KMS-11 (cell line): ENCODE data around the gene CPNE5.

Experiments used
- H2AFZ ChIP-seq: fragments of 200-600 bp; sonication (generic); 2 replicates; pipeline ENCODE4 v1.6.1; 2016; ENCODE audit warnings: antibody characterized with exemption, mixed run types, low read depth
- H3K27ac ChIP-seq: fragments of 200-600 bp; sonication (generic); 2 replicates; pipeline ENCODE4 v1.6.1; 2016; ENCODE audit warnings: mild to moderate bottlenecking, mixed run types
- H3K27me3 ChIP-seq: fragments of 200-600 bp; sonication (generic); 2 replicates; pipeline ENCODE4 v1.6.1; 2017; ENCODE audit warnings: mild to moderate bottlenecking, low read depth, mixed run types, moderate library complexity; ENCODE audit not compliant: insufficient read depth
- H3K36me3 ChIP-seq: fragments of 200-600 bp; sonication (generic); 2 replicates; pipeline ENCODE4 v1.6.1; 2017; ENCODE audit warnings: mild to moderate bottlenecking, mixed run types; ENCODE audit not compliant: insufficient read depth
- H3K4me1 ChIP-seq: fragments of 200-600 bp; sonication (generic); 2 replicates; pipeline ENCODE4 v1.6.1; 2016; ENCODE audit warnings: mild to moderate bottlenecking, low read depth, mixed run types; ENCODE audit not compliant: poor library complexity, severe bottlenecking
- H3K4me2 ChIP-seq: fragments of 200-600 bp; sonication (generic); 2 replicates; pipeline ENCODE4 v1.7.0; 2016; ENCODE audit warnings: mild to moderate bottlenecking, mixed run types
- H3K4me3 ChIP-seq: fragments of 200-600 bp; sonication (generic); IDR thresholded peaks from 2 replicates; pipeline ENCODE4 v1.6.1; 2017; ENCODE audit warnings: low read depth, low read length, mixed read lengths; ENCODE audit not compliant: insufficient read depth
- H3K79me2 ChIP-seq: fragments of 200-600 bp; sonication (generic); 2 replicates; pipeline ENCODE4 v1.6.1; 2016; ENCODE audit warnings: low read depth, mixed run types; ENCODE audit not compliant: insufficient read depth
- H3K9ac ChIP-seq: fragments of 200-600 bp; sonication (generic); 2 replicates; pipeline ENCODE4 v1.6.1; 2016; ENCODE audit warnings: mild to moderate bottlenecking, mixed run types
- H4K20me1 ChIP-seq: fragments of 200-600 bp; sonication (generic); 2 replicates; pipeline ENCODE4 v1.6.1; 2016; ENCODE audit warnings: mild to moderate bottlenecking, mixed run types; ENCODE audit not compliant: insufficient read depth
- TF ChIP-seq, protein P1 (sequence below): fragments of 200-600 bp; sonication (generic); conservative IDR thresholded peaks from 2 replicates; pipeline ENCODE4 v1.6.1; 2017; ENCODE audit warnings: low read depth, mild to moderate bottlenecking, antibody characterized with exemption, low read length, moderate library complexity, mixed read lengths

The CPNE5 gene

DNA sequence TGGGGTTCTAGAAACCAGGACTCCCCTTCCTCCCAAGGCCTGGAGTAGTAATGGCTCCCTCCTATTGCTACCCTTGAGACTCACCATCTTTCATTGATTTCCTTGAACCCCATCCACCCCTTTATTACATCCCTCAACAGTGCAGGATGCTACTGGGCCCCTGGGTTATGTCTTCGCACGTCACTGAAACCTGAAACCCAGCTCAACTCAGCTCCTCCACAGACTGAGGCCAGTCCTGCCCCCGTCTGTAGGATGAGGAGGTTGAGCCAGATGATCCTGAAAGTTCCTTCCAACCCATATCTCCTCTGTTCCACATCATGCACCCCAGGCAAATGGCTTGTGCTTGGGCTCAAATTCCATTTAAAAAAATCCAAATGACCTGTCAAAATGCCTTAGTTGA is 21.4 kb downstream of the CPNE5 start:
- no peaks in the 10 kb centered on the region for H3K36me3 ChIP-seq
- H3K79me2 ChIP-seq: no peaks in the 10 kb centered on the region
- H3K4me2 ChIP-seq: no peak overlapping the region
- H3K4me1 ChIP-seq: peaks cover 8% of the 10 kb centered on the region
- H3K27me3 ChIP-seq: no peaks in the 10 kb centered on the region
- no peak overlapping the region for H2AFZ ChIP-seq
- H3K9ac ChIP-seq: no peak overlapping the region
- H4K20me1 ChIP-seq: no peaks in the 10 kb centered on the region
- H3K27ac ChIP-seq: no peak overlapping the region
- TF ChIP-seq, protein P1, sequence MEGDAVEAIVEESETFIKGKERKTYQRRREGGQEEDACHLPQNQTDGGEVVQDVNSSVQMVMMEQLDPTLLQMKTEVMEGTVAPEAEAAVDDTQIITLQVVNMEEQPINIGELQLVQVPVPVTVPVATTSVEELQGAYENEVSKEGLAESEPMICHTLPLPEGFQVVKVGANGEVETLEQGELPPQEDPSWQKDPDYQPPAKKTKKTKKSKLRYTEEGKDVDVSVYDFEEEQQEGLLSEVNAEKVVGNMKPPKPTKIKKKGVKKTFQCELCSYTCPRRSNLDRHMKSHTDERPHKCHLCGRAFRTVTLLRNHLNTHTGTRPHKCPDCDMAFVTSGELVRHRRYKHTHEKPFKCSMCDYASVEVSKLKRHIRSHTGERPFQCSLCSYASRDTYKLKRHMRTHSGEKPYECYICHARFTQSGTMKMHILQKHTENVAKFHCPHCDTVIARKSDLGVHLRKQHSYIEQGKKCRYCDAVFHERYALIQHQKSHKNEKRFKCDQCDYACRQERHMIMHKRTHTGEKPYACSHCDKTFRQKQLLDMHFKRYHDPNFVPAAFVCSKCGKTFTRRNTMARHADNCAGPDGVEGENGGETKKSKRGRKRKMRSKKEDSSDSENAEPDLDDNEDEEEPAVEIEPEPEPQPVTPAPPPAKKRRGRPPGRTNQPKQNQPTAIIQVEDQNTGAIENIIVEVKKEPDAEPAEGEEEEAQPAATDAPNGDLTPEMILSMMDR: no peak
- H3K4me3 ChIP-seq: no peak overlapping the region

DNA sequence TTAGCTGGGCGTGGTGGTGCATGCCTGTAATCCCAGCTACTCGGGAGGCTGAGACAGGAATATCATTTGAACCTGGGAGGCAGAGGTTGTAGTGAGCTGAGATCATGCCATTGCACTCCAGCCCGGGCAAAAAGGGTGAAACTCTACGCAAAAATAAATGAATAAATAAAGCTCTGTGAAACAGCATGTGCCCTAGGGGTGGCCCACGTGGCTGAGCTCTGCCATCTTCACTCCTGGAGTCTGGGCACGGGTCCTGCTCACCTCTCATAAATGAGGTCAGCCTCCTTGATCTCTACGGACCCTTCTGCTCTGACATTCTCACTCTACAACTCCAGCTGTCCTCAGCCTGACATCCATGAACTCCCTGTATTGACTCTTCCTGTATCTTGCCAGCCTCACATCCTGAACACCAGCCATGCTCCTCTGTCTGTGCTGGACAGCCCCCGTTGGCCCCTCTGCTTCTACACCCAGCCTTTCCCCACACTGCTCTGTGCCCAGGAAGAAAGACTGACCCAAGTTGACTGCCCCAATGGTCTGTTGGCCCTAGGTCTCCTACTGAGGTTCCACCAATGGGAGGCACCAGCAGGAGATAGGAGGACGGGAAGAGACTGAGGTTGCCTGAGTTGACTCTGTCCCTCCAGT is 21.9 kb downstream of the CPNE5 start:
- Histone ChIP-seq H3K4me3 (no peak overlapping the region), H3K36me3 (no peaks in the 10 kb centered on the region), H3K4me2 (no peak overlapping the region), H2AFZ (no peak overlapping the region), H3K27ac (no peak overlapping the region), H4K20me1 (no peaks in the 10 kb centered on the region), H3K4me1 (peaks cover 8% of the 10 kb centered on the region), H3K9ac (no peak overlapping the region), H3K79me2 (no peaks in the 10 kb centered on the region), H3K27me3 (no peaks in the 10 kb centered on the region)
- TF ChIP-seq, protein P1: no peak

DNA sequence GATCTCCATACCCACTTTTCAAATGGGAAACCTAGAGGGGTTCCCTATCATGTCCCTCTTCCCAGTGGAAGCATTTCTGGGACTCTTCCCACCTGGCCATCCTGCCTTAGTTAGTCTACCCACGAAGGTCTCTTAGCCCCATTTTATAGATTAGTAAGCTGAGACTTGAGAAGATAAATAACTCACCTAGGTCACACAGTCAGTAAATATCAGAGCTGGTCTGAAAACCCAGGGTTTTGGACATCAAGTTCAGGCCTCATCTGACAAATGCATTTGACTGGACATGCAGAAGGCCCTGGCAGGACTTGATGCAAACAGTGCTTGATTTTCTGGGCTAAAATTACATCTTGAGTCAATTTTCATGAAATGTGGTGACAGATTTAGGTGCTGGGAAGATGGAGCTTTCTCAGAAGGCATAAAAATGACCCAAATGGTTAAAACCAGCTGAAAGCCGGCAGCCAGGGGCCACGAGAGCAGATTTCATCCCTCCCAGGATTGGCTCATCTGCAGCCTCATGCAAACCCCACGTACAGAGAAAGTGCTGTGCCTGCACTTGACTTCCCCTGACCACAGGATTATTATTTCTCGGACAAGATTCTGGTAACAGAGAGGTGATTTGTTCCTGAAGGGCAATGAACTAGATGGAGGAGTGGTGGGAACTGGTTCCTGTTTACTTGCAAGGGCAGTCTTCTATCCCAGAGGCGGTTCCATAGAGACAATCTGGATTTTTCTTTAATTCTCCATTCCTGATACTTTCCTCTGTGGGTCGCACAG is 23.1 kb downstream of the CPNE5 start:
- no peaks in the 10 kb centered on the region for H3K36me3 ChIP-seq
- H3K4me1 ChIP-seq: peaks cover 8% of the 10 kb centered on the region
- TF ChIP-seq, protein P1: no peak
- no peak overlapping the region; the same call in 1 of the 2 replicates for H3K4me2 ChIP-seq
- H3K27me3 ChIP-seq: no peaks in the 10 kb centered on the region
- no peak overlapping the region for H3K9ac ChIP-seq
- no peak overlapping the region for H3K27ac ChIP-seq
- H2AFZ ChIP-seq: no peak overlapping the region
- no peak overlapping the region for H3K4me3 ChIP-seq
- H4K20me1 ChIP-seq: no peaks in the 10 kb centered on the region
- H3K79me2 ChIP-seq: no peaks in the 10 kb centered on the region

DNA sequence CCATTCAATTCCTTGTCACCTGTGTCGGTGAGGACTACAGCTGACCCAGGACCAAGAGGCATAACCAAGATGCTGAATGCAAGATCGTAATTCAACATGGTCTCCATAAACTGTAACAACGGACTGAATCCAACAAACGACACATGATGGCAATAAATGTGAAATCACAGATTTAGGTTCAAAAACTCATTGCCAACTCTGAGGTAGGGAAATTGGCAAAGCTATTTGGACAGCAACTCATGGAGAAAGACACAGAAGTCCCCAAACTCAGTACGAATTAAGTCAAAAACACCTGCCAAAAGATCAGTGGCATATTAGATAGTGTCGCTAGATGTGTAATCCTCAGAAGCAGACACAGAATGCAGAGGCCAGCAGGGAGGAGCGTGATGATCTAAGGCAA is 25.0 kb downstream of the CPNE5 start:
- H3K27ac ChIP-seq: no peak overlapping the region
- H3K27me3 ChIP-seq: no peaks in the 10 kb centered on the region
- no peak overlapping the region for H3K4me3 ChIP-seq
- TF ChIP-seq, protein P1: no peak
- H3K9ac ChIP-seq: no peak overlapping the region
- no peaks in the 10 kb centered on the region for H3K79me2 ChIP-seq
- H3K36me3 ChIP-seq: no peaks in the 10 kb centered on the region
- peaks cover 8% of the 10 kb centered on the region for H3K4me1 ChIP-seq
- no peak overlapping the region for H2AFZ ChIP-seq
- no peaks in the 10 kb centered on the region for H4K20me1 ChIP-seq
- no peak overlapping the region for H3K4me2 ChIP-seq
